Bone marrow (tissue), 2 donors: ENCODE data around the gene GCG.

Experiments
- DNase-seq, 2 donors: peaks; one replicate each; lab custom pipeline; 2025; lab: John Stamatoyannopoulos, UW

The GCG gene

DNA sequence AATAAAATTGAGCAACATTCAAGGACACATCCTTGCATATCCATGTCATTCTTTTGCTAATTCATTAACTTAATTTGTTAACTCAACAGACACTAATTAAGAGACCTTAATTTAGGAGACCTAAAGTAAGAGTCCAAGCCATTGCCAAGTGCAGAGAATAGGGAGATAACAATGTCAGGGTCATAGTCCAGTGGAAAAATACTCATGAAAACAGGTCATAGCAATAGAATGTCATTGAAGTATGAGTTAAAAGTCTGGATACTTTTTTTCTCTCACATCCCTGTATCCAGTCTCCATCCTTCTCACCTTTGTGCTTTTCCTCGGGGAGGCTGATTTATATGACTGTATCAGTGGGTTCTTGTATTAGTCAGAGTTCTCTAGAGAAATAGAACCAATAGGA lies 51.5 kb downstream of the GCG start:
- no peak for DNase-seq

GRCh38 chr2:162099836-162100235 lies 52.2 kb downstream of the GCG start:
- no peak for DNase-seq
